ENCODE measurements around the gene UQCRC2.
A peak's percentile ranks its signal among the peaks of the same experiment; 100 is the strongest.
"Not testable (repeated sequence)": the region's sequence is repeated elsewhere in the genome, so short reads cannot be mapped to it uniquely, and the experiment has no call there.

UQCRC2 gene

GRCh38 chr16:21952793-21953540, at the start of gene UQCRC2:
TSS of gene UQCRC2 (plus strand) at chr16:21953361. CDS start at chr16:21953424, 63 bp downstream.
- Mint-ChIP-seq H3K9me3 (no peaks in the 10 kb centered on the region), H3K27me3 (ENCODE audit: low read depth) (no peaks in the 10 kb centered on the region), H3K27ac (peak within 1 kb of the TSS; percentile 99 to 100 (median 99)), H3K36me3 (ENCODE audit: low read depth) (peaks cover 14% of the 10 kb centered on the region), H3K4me1 (peaks cover 26% of the 10 kb centered on the region), H3K4me3 (peak within 1 kb of the TSS; percentile 98 to 99 (median 99))
- no peak for TF ChIP-seq CTCF (IDR thresholded peaks at IDR 0.05; ENCODE audit: unreplicated experiment in 3 of 3)

- not testable (repeated sequence) for H3K4me3 Mint-ChIP-seq; H3K27ac Mint-ChIP-seq; H3K4me1 Mint-ChIP-seq; H3K9me3 Mint-ChIP-seq; H3K36me3 Mint-ChIP-seq (ENCODE audit: low read depth)
- H3K27me3 Mint-ChIP-seq (ENCODE audit: low read depth): peaks cover 16% of the 10 kb centered on the region
These were observed 20.5 kb upstream of the UQCRC2 start for GRCh38 chr16:21932650-21933049.

- H3K4me1 Mint-ChIP-seq; H3K36me3 Mint-ChIP-seq (ENCODE audit: low read depth); H3K9me3 Mint-ChIP-seq; H3K27ac Mint-ChIP-seq; H3K4me3 Mint-ChIP-seq: not testable (repeated sequence)
- H3K27me3 Mint-ChIP-seq (ENCODE audit: low read depth): peaks cover 16% of the 10 kb centered on the region
These were observed 19.8 kb upstream of the UQCRC2 start for GRCh38 chr16:21933316-21933715.

- H3K36me3 Mint-ChIP-seq (ENCODE audit: low read depth); H3K4me3 Mint-ChIP-seq; H3K4me1 Mint-ChIP-seq; H3K9me3 Mint-ChIP-seq; H3K27ac Mint-ChIP-seq: not testable (repeated sequence)
- peaks cover 17% of the 10 kb centered on the region for H3K27me3 Mint-ChIP-seq (ENCODE audit: low read depth)
These were observed 19.4 kb upstream of the UQCRC2 start for GRCh38 chr16:21933790-21934189.

- H3K36me3 Mint-ChIP-seq (ENCODE audit: low read depth); H3K27ac Mint-ChIP-seq; H3K9me3 Mint-ChIP-seq; H3K4me3 Mint-ChIP-seq; H3K4me1 Mint-ChIP-seq: not testable (repeated sequence)
- peaks cover 26% of the 10 kb centered on the region for H3K27me3 Mint-ChIP-seq (ENCODE audit: low read depth)
These were observed 16.9 kb upstream of the UQCRC2 start for GRCh38 chr16:21936216-21936615.

- Mint-ChIP-seq H3K36me3 (ENCODE audit: low read depth) (no peaks in the 10 kb centered on the region), H3K4me1 (no peaks in the 10 kb centered on the region), H3K27ac (peak overlapping the region in 2 of 3 experiments; percentile 24 to 45), H3K4me3 (no peak overlapping the region), H3K9me3 (no peaks in the 10 kb centered on the region), H3K27me3 (ENCODE audit: low read depth) (peaks cover 26% of the 10 kb centered on the region)
- TF ChIP-seq CTCF (IDR thresholded peaks at IDR 0.05; ENCODE audit: unreplicated experiment in 3 of 3): no peak
These were observed 15.8 kb upstream of the UQCRC2 start for GRCh38 chr16:21937336-21937829.

GRCh38 chr16:21940570-21940969, 12.6 kb upstream of the UQCRC2 start:
- no peaks in the 10 kb centered on the region for H3K4me1 Mint-ChIP-seq
- no peaks in the 10 kb centered on the region for H3K36me3 Mint-ChIP-seq (ENCODE audit: low read depth)
- no peak overlapping the region for H3K27ac Mint-ChIP-seq
- no peak for TF ChIP-seq CTCF (IDR thresholded peaks at IDR 0.05; ENCODE audit: unreplicated experiment in 3 of 3)
- H3K9me3 Mint-ChIP-seq: no peaks in the 10 kb centered on the region
- H3K4me3 Mint-ChIP-seq: no peak overlapping the region
- H3K27me3 Mint-ChIP-seq (ENCODE audit: low read depth): peaks cover 18% of the 10 kb centered on the region

GRCh38 chr16:21943571-21943970, 9.6 kb upstream of the UQCRC2 start:
- no peaks in the 10 kb centered on the region for H3K36me3 Mint-ChIP-seq (ENCODE audit: low read depth)
- peaks cover 14% of the 10 kb centered on the region for H3K27me3 Mint-ChIP-seq (ENCODE audit: low read depth)
- no peaks in the 10 kb centered on the region for H3K9me3 Mint-ChIP-seq
- H3K4me1 Mint-ChIP-seq: no peaks in the 10 kb centered on the region
- no peak overlapping the region for H3K27ac Mint-ChIP-seq
- no peak overlapping the region for H3K4me3 Mint-ChIP-seq
- no peak for TF ChIP-seq CTCF (IDR thresholded peaks at IDR 0.05; ENCODE audit: unreplicated experiment in 3 of 3)

Measured in nephron (organoid).